ENCODE measurements around the gene FRY.

The FRY gene

GRCh38 chr13:32150239-32150638, 118.7 kb downstream of the FRY start:
- DNase-seq (ENCODE audit: low read depth in 2 of 2) = peak; percentile 7 to 61
- no peak for TF ChIP-seq CTCF (IDR thresholded peaks at IDR 0.05; ENCODE audit: low read depth, low read length)
- no peak overlapping the region for H3K4me3 ChIP-seq (replicated peaks in 1 of 2; ENCODE audit: low read depth in 2 of 2, low read length in 2 of 2)

GRCh38 chr13:32150794-32151193, 119.2 kb downstream of the FRY start:
- H3K4me3 ChIP-seq (replicated peaks in 1 of 2; ENCODE audit: low read depth in 2 of 2, low read length in 2 of 2) = no peak overlapping the region
- DNase-seq (ENCODE audit: low read depth in 2 of 2) = peak; percentile 35 to 93
- TF ChIP-seq CTCF (IDR thresholded peaks at IDR 0.05; ENCODE audit: low read depth, low read length) = no peak

- TF ChIP-seq CTCF (IDR thresholded peaks at IDR 0.05; ENCODE audit: low read depth, low read length) = no peak
- no peak overlapping the region for H3K4me3 ChIP-seq (replicated peaks in 1 of 2; ENCODE audit: low read depth in 2 of 2, low read length in 2 of 2)
- DNase-seq (ENCODE audit: low read depth in 2 of 2) = no peak
Measured at GRCh38 chr13:32151240-32151639, 119.7 kb downstream of the FRY start.

GRCh38 chr13:32153056-32153455, 121.5 kb downstream of the FRY start:
- H3K4me3 ChIP-seq (replicated peaks in 1 of 2; ENCODE audit: low read depth in 2 of 2, low read length in 2 of 2) = no peak overlapping the region
- DNase-seq (ENCODE audit: low read depth in 2 of 2) = peak; percentile 66 to 91
- TF ChIP-seq CTCF (IDR thresholded peaks at IDR 0.05; ENCODE audit: low read depth, low read length) = no peak

- peak in 1 of 2 donors; percentile 33 for DNase-seq (ENCODE audit: low read depth in 2 of 2)
- no peak for TF ChIP-seq CTCF (IDR thresholded peaks at IDR 0.05; ENCODE audit: low read depth, low read length)
- H3K4me3 ChIP-seq (replicated peaks in 1 of 2; ENCODE audit: low read depth in 2 of 2, low read length in 2 of 2) = no peak overlapping the region
Measured at GRCh38 chr13:32159137-32159869, 127.7 kb downstream of the FRY start.

GRCh38 chr13:32162395-32163005, 130.9 kb downstream of the FRY start:
- no peak for TF ChIP-seq CTCF (IDR thresholded peaks at IDR 0.05; ENCODE audit: low read depth, low read length)
- DNase-seq (ENCODE audit: low read depth in 2 of 2) = no peak
- no peak overlapping the region for H3K4me3 ChIP-seq (replicated peaks in 1 of 2; ENCODE audit: low read depth in 2 of 2, low read length in 2 of 2)

Measured in cardiac fibroblast (primary cell).